Measurements from ENCODE around the gene PCDHA1.
A peak's percentile ranks its signal among the peaks of the same experiment; 100 is the strongest.
"Not testable (repeated sequence)": the region's sequence is repeated elsewhere in the genome, so short reads cannot be mapped to it uniquely, and the experiment has no call there.

Gene PCDHA1

DNA sequence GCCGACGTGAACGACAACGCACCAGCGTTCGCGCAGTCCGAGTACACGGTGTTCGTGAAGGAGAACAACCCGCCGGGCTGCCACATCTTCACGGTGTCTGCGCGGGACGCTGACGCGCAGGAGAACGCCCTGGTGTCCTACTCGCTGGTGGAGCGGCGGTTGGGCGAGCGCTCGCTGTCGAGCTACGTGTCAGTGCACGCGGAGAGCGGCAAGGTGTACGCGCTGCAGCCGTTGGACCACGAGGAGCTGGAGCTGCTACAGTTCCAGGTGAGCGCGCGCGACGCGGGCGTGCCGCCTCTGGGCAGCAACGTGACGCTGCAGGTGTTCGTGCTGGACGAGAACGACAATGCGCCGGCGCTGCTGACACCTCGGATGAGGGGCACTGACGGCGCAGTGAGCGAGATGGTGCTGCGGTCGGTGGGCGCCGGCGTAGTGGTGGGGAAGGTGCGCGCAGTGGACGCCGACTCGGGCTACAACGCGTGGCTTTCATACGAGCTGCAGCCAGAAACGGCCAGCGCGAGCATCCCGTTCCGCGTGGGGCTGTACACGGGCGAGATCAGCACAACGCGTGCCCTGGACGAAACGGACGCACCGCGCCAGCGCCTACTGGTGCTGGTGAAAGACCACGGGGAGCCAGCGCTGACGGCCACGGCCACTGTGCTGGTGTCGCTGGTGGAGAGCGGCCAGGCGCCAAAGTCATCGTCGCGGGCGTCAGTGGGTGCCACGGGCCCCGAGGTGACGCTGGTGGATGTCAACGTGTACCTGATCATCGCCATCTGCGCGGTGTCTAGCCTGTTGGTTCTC, 64.1 kb downstream of the PCDHA1 start:
- DNase-seq (ENCODE audit: low spot score), result not testable (repeated sequence)

DNA sequence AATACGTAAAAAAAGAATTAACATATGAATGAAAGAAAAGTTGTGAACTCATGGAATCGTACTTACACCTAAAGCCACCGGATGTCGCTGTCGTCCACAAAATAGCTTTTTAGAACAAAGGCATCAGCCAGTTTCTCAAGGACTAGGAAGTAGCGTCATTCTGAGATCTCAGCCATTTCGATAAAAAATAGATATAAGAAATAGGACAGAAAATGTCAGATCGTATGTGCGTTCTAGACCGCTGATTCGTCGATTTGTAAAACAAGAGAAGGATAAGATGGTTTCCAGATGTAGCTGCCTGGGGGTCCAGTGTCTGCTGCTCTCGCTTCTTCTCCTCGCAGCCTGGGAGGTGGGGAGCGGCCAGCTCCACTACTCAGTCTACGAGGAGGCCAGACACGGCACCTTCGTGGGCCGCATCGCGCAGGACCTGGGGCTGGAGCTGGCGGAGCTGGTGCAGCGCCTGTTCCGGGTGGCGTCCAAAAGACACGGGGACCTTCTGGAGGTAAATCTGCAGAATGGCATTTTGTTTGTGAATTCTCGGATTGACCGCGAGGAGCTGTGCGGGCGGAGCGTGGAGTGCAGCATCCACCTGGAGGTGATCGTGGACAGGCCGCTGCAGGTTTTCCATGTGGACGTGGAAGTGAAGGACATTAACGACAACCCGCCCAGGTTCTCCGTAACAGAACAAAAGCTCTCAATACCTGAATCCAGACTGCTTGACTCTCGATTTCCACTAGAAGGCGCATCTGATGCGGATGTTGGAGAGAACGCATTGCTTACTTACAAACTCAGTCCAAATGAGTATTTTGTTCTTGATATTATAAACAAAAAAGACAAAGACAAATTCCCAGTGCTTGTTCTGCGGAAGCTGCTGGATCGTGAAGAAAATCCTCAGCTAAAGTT, 70.1 kb downstream of the PCDHA1 start, which contains the start of gene PCDHA10:
Gene PCDHA10 (plus strand): TSS at position 126 of the 903 bp plus-strand sequence. CDS start 152 bp downstream, at position 278.
- DNase-seq (ENCODE audit: low spot score), result peak; percentile 68

DNA sequence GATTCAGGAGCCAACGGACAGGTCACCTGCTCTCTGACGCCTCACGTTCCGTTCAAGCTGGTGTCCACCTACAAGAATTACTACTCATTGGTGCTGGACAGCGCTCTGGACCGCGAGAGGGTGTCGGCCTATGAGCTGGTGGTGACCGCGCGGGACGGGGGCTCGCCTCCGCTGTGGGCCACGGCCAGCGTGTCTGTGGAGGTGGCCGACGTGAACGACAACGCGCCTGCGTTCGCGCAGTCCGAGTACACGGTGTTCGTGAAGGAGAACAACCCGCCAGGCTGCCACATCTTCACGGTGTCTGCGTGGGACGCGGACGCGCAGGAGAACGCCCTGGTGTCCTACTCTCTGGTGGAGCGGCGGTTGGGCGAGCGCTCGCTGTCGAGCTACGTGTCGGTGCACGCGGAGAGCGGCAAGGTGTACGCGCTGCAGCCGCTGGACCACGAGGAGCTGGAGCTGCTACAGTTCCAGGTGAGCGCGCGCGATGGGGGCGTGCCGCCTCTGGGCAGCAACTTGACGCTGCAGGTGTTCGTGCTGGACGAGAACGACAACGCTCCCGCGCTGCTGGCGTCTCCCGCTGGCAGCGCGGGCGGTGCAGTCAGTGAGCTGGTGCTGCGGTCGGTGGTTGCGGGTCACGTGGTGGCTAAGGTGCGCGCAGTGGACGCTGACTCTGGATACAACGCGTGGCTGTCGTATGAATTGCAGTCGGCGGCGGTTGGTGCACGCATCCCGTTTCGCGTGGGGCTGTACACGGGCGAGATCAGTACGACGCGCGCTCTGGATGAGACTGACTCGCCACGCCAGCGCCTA, 71.4 kb downstream of the PCDHA1 start:
- no peak for DNase-seq (ENCODE audit: low spot score)

DNA sequence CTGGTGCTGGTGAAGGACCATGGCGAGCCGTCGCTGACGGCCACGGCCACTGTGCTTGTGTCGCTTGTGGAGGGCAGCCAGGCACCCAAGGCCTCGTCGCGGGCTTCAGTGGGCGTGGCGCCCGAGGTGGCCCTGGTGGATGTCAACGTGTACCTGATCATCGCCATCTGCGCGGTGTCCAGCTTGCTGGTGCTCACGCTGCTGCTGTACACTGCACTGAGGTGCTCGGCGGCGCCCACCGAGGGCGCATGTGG, 72.0 kb downstream of the PCDHA1 start:
- no peak for DNase-seq (ENCODE audit: low spot score)

DNA sequence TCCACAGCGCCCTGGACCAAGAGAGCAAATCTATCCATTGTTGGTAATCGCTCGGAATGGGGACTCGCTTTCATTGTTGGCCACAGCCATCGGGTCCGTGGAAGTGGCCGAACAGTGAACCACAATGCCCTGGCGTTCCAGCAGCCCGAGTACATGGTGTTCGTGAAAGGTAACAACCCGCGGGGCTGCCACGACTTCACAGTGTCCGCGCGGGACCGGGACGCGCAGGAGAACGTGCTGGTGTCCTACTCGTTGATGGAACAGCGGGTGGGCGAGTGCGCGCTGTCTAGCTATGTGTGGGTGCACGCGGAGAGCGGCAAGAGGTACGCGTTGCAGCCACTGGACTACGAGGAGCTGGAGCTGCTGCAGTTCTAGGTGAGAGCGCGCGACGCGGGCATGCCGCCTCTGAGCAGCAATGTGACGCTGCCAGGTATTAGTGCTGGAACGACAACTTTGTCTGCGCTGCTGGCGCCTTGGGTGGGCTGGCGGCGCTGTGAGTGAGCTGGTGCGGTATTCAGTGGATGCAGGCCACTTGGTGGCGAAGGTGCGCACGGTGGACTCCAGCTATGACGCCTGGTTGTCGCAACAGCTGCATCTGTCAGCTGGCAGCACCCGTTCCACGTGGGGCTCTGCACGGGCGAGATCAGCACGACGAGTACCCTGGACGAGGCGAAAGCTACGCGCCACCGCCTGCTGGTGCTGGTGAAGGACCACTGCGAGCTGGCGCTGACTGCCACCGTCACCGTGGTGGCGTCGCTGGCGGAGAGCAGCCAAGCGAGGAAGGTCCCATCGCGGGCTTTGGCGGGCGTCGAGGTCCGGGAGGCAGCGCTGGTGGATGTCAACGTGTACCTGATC, 76.7 kb downstream of the PCDHA1 start:
- no peak for DNase-seq (ENCODE audit: low spot score)

DNA sequence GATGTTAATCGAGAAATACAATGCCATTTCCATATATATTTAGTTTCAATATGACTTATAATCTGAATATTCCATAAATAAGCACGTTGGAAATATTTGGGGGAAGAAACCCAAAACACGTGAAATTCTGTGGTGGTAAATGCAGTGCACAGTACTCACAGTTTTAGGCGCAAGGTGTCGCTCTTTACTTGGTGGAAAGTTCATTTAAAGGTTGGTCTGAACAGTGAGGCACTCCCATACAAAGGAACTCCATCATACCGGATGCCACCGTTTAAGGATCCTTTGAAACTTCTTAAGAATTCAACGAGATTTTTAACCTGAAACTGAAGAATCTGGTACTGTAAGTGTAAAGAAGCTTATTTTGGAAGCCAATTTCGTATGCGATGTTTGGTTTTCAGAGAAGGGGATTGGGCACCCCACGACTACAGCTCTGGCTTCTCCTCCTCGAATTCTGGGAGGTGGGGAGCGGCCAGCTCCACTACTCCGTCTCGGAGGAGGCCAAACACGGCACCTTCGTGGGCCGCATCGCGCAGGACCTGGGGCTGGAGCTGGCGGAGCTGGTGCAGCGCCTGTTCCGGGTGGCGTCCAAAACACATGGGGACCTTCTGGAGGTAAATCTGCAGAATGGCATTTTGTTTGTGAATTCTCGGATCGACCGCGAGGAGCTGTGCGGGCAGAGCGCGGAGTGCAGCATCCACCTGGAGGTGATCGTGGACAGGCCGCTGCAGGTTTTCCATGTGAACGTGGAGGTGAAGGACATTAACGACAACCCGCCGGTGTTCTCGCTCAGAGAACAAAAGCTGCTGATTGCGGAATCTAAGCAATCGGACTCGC, 83.0 kb downstream of the PCDHA1 start, which contains the start of gene PCDHA11:
Gene PCDHA11 (plus strand): TSS at position 237 of the 834 bp plus-strand sequence. CDS start 147 bp downstream, at position 384.
- peak; percentile 42 for DNase-seq (ENCODE audit: low spot score)

DNA sequence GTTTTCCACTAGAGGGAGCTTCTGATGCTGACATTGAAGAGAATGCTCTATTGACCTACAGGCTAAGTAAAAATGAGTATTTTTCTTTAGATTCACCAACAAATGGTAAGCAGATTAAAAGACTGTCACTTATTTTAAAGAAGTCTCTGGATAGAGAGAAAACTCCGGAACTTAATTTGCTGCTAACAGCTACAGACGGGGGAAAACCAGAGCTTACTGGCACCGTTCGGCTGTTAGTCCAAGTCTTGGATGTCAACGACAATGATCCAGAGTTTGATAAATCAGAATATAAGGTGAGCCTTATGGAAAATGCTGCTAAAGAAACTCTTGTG, 83.6 kb downstream of the PCDHA1 start:
- no peak for DNase-seq (ENCODE audit: low spot score)

DNA sequence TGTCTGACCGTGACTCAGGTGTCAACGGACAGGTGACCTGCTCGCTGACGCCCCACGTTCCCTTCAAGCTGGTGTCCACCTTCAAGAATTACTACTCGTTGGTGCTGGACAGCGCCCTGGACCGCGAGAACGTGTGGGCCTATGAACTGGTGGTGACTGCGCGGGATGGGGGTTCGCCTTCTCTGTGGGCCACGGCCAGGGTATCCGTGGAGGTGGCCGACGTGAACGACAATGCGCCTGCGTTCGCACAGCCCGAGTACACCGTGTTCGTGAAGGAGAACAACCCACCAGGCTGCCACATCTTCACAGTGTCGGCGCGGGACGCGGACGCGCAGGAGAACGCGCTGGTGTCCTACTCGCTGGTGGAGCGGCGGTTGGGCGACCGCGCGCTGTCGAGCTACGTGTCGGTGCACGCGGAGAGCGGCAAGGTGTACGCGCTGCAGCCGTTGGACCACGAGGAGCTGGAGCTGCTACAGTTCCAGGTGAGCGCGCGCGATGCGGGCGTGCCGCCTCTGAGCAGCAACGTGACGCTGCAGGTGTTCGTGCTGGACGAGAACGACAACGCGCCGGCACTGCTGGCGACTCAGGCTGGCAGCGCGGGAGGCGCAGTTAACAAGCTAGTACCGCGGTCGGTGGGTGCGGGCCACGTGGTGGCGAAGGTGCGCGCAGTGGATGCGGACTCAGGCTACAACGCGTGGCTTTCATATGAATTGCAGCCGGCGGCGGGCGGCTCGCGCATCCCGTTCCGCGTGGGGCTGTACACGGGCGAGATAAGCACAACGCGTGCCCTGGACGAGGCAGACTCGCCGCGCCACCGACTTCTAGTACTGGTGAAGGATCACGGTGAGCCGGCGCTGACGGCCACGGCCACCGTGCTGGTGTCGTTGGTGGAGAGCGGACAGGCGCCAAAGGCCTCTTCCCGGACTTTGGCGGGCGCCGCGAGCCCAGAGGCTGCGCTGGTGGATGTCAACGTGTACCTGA, 84.6 kb downstream of the PCDHA1 start:
- DNase-seq (ENCODE audit: low spot score), result no peak

DNA sequence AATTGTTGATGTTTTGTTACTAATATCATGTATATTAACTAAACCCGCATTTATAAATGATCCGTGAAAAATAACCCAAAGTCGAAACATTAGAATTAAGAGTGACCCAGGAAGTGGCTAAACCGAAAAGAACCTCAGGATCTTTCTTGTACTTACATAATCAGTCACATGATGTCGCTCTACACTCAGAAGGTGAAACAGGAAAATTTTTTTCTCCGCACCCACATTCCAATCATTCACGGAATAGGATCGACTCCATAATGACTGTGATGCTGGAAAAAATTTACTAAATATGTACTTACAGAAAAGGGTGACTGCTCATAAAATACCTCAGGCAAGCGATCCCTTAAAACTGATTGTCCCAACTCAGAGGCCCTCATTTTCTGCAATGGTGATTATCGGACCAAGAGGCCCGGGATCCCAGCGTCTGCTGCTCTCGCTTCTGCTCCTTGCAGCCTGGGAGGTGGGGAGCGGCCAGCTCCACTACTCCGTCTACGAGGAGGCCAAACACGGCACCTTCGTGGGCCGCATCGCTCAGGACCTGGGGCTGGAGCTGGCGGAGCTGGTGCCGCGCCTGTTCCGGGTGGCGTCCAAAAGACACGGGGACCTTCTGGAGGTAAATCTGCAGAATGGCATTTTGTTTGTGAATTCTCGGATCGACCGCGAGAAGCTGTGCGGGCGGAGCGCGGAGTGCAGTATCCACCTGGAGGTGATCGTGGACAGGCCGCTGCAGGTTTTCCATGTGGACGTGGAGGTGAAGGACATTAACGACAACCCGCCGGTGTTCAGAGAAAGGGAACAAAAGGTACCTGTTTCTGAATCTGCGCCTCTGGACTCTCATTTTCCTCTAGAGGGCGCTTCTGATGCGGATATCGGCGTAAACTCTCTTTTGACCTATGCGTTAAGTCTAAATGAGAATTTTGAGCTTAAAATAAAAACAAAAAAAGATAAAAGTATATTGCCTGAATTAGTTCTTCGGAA, 89.4 kb downstream of the PCDHA1 start, which contains the start of gene PCDHA12:
Gene PCDHA12 (plus strand): TSS at position 224 of the 981 bp plus-strand sequence. CDS start 165 bp downstream, at position 389.
- DNase-seq (ENCODE audit: low spot score), result peak; percentile 59

DNA sequence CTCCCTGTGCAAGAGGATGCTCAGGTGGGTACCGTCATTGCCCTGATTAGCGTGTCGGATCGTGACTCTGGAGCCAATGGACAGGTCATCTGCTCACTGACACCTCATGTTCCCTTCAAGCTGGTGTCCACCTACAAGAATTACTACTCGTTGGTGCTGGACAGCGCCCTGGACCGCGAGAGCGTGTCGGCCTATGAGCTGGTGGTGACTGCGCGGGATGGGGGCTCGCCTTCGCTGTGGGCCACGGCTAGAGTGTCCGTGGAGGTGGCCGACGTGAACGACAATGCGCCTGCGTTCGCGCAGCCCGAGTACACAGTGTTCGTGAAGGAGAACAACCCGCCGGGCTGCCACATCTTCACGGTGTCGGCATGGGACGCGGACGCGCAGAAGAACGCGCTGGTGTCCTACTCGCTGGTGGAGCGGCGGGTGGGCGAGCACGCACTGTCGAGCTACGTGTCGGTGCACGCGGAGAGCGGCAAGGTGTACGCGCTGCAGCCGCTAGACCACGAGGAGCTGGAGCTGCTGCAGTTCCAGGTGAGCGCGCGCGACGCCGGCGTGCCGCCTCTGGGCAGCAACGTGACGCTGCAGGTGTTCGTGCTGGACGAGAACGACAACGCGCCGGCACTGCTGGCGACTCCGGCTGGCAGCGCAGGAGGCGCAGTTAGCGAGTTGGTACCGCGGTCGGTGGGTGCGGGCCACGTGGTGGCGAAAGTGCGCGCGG, 90.8 kb downstream of the PCDHA1 start:
- DNase-seq (ENCODE audit: low spot score), result not testable (repeated sequence)

DNA sequence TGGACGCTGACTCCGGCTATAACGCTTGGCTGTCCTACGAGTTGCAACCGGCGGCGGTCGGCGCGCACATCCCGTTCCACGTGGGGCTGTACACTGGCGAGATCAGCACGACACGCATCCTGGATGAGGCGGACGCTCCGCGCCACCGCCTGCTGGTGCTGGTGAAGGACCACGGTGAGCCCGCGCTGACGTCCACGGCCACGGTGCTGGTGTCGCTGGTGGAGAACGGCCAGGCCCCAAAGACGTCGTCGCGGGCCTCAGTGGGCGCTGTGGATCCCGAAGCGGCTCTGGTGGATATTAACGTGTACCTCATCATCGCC, 91.3 kb downstream of the PCDHA1 start:
- DNase-seq (ENCODE audit: low spot score), result no peak

DNA sequence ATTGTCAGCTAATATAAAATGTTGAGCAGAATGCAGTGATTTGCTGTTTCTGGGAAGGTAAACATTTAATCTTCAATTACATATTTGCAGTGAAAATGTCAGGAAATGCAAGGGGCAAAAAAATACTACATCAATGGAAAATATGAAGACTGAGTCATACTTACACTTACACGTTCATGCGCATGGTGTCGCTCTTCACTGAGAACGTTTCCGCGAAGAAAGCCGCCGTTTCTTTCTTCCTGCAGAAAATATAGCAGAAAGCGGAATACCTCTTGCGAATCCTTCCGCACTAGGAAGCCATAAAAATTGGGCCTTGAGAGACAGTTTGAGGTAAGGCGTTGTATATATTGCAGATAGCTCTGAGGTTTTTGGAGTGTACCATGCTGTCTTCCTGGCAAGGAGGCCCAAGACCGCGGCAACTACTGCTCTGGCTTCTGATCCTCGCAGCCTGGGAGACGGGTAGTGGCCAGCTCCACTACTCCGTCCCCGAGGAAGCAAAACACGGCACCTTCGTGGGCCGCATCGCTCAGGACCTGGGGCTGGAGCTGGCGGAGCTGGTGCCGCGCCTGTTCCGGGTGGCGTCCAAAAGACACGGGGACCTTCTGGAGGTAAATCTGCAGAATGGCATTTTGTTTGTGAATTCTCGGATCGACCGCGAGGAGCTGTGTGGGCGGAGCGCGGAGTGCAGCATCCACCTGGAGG, 96.1 kb downstream of the PCDHA1 start, which contains the start of gene PCDHA13:
Gene PCDHA13 (plus strand): TSS at position 236 of the 702 bp plus-strand sequence. CDS start 145 bp downstream, at position 381.
- DNase-seq (ENCODE audit: low spot score), result peak; percentile 37

DNA sequence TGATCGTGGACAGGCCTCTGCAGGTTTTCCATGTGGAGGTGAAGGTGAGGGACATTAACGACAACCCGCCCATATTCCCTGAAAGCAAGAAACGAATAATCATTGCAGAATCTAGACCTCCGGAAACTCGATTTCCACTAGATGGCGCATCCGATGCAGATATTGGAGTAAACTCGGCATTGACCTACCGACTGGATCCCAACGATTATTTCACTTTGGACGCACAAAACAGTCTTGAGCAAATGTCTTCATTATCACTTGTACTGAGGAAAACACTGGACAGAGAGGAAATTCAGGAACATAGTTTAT, 96.6 kb downstream of the PCDHA1 start:
- DNase-seq (ENCODE audit: low spot score), result peak; percentile 25

DNA sequence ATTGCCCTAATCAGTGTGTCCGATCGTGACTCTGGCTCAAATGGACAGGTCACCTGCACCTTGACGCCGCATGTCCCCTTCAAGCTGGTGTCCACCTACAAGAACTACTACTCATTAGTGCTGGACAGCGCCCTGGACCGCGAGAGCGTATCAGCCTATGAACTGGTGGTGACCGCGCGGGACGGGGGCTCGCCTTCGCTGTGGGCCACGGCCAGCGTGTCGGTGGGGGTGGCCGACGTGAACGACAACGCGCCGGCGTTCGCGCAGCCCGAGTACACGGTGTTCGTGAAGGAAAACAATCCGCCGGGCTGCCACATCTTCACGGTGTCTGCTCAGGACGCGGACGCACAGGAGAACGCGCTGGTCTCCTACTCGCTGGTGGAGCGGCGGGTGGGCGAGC, 97.4 kb downstream of the PCDHA1 start:
- no peak for DNase-seq (ENCODE audit: low spot score)

DNA sequence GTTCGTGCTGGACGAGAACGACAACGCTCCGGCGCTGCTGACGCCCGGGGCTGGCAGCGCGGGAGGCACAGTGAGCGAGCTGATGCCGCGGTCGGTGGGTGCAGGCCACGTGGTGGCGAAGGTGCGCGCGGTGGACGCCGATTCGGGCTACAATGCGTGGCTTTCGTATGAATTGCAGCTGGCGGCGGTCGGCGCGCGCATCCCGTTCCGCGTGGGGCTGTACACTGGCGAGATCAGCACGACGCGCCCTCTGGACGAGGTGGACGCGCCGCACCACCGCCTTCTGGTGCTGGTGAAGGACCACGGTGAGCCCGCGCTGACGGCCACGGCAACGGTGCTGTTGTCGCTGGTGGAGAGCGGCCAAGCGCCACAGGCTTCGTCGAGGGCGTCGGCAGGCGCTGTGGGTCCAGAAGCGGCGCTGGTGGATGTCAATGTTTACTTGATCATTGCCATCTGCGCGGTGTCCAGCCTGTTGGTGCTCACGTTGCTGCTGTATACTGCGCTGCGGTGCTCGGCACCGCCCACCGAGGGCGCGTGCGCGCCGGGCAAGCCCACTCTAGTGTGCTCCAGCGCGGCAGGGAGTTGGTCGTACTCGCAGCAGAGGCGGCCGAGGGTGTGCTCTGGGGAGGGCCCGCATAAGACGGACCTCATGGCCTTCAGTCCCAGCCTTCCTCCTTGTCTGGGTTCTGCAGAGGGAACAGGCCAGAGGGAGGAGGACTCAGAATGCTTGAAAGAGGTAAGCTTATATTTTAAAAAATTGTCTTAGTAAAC, 98.2 kb downstream of the PCDHA1 start:
- no peak for DNase-seq (ENCODE audit: low spot score)

DNA sequence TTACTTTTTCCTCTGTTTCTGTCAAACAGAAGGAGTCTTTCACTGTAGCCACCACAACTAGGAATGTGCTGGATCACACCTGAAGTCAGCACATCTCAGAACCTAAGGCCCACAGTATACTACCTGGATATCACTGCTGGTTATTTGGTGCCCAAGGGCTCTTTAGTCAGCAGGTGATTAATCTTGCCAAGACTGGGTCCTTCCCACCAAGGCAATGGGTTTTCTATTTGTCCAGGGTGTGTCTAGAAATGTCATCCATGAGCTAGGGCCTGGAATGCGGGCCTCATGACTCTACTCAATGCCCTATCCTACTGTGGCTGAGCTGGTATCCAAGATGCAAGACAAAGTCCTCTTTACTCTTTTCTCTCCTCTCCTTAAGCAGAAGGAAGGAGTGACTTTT, 130.4 kb downstream of the PCDHA1 start:
- peak; percentile 36 for DNase-seq (ENCODE audit: low spot score)

Data from kidney tubule cell (primary cell).